HG02870 (cell line): Measurements from ENCODE around the gene MPI.
"Not testable (repeated sequence)": the region's sequence is repeated elsewhere in the genome, so short reads cannot be mapped to it uniquely, and the experiment has no call there.

Source experiments
- ATAC-seq: cut with Tn5 transposase; IDR thresholded peaks from one replicate; pipeline ENCODE4 v1.9.1; 2021; ENCODE audit warnings: mild to moderate bottlenecking, moderate library complexity; ENCODE audit not compliant: unreplicated experiment

The MPI gene

GRCh38 chr15:74863239-74864056, 26.4 kb upstream of the MPI start:
- no peak for ATAC-seq

DNA sequence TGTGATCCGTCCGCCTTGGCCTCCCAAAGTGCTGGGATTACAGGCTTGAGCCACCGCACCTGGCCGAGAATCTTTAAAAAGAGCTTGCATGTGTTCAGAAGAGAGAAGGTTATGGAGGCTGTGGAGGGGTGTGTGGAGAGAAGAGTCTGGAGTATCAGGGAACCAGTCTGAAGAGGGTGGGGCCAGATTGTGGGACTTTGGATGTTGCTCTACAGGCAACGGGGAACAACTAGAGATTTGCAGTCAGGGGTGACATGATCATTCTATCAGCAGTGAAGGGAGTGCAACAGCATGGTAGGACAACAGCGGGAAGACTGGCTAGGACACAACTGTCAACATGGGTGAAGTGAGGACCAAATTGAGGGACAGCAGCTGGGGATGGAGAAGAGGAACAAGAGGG, 25.5 kb upstream of the MPI start:
- ATAC-seq, result no peak

- ATAC-seq, result no peak
These were observed 24.5 kb upstream of the MPI start for GRCh38 chr15:74865316-74865715.

DNA sequence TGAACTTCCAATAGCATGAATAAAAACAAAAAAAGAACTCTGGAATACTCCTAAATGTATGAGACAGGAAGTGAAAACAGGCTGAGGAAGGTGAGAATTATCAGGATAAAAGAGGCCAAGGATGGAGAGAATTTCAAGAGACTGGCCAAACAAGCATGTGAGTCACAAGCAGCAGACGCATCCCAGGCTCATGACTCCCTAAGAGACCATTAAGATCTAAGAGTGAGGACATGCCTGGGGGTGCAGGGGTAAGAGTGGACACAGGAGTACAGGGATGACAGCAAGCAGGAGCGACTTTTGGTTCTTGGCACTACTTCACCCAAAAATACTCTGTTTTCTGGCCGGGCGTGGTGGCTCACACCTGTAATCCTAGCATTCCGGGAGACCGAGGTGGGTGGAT, 23.8 kb upstream of the MPI start:
- ATAC-seq, result no peak

- no peak for ATAC-seq
These were observed 22.3 kb upstream of the MPI start for GRCh38 chr15:74867466-74868038.

GRCh38 chr15:74868059-74868458, 21.8 kb upstream of the MPI start:
- ATAC-seq, result no peak

- ATAC-seq, result no peak
These were observed 20.5 kb upstream of the MPI start for GRCh38 chr15:74869372-74869725.

GRCh38 chr15:74869726-74870407, 20.0 kb upstream of the MPI start:
- peak; percentile 65 for ATAC-seq

GRCh38 chr15:74870436-74871215, 19.2 kb upstream of the MPI start:
- no peak for ATAC-seq

DNA sequence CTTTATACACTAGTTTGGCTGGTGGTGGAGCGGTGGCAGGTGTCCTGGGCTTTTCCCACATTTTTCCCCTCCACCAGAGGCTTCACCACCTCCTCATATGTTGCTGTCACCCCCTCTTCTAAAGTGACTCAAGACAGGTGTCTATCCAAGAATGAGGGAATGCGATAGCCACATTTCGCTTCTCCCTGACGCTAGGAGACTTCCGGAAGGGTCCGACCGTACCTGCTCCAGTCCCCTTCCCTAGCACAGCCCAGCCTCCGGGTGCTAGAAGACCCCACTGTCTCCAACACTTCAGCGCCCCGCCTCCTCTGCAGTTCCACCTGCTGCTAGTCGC, 17.2 kb upstream of the MPI start:
- ATAC-seq, result no peak

DNA sequence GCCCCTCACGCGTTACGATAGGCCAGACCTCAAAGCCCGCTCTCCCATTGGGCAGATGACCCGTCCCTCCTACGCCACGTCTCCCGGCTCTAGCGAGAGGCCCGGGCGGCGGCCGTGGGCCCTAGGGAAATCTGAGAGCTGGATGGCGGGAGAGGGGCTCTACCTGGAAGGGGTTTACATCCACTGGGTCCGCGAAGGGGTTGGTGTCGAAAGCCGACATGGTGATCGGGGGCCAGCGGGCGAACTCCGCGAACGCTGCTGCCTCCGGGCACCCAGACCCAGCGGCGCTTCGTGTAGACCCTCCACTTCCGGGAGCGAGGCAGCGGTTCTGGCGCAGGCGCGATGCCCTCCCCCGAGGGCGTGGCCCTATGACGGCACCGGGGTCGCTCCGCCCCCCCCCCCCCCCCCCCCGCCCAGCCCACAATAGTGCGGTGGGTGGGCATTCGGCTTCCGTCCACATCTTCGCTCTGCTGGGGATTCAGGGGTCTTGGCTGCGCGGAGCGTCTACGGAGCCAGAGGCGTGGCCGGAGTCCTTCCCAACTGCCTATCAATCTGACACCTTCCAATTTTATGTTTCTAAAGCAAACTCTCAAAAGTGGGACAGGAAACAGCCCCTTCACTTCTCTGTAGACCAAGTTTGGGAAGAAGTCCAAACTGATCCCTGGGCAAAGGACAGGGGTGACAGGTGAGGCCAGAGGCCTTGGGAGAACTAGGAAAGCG, 16.6 kb upstream of the MPI start, which contains the start of gene SCAMP2:
Gene SCAMP2 (minus strand): TSS at position 330 of the 720 bp plus-strand sequence. CDS start 110 bp downstream, at position 220.
- ATAC-seq, result peak; percentile 75

DNA sequence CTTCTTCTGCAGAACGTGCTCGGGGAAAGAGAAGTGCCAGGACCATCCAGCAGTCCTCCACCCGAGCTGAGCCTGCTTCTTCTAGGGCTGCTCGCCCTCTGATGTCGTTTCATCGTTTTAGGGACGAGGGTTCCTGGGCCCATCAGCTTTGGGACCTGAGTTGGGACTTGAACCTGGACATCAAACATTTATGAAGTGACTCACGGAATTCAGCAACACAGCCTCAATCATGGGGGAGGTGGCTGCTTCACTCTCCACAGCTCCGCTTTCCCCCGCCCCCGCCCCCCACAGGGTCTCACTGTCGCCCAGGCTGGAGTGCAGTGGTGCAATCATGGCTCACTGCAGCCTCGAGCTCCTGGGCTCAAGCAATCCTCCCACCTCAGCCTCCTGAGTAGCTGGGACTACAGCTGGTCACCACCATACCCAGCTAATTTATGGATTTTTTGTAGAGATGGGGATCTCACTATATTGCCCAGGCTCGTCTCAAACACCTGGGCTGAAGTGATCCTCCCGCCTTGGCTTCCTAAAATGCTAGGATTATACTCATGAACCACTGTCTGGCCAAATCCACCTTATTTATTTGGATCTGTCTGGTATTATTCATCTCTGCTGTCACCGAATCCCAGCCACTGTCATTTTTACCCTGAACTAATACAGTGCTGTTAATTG, 16.0 kb upstream of the MPI start:
- ATAC-seq, result no peak

DNA sequence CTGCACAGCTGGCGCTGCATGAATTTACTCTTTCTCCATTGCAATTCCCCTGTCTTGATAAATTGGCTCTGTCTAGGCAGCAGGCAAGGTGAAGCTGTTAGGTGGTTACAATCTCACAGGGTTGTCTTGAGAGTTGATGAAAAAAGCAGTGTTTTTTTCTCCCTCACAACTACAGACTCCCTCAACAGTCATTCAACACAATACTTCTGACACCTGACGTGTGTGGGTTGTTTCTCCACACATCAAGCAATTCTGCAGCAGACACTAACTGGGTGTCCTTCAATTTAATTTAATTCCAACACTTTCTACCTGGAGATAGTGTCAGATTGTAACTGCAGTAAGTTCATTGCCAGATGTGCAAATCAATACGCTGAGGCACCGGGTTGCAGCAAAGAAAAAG, 11.6 kb upstream of the MPI start:
- no peak for ATAC-seq

DNA sequence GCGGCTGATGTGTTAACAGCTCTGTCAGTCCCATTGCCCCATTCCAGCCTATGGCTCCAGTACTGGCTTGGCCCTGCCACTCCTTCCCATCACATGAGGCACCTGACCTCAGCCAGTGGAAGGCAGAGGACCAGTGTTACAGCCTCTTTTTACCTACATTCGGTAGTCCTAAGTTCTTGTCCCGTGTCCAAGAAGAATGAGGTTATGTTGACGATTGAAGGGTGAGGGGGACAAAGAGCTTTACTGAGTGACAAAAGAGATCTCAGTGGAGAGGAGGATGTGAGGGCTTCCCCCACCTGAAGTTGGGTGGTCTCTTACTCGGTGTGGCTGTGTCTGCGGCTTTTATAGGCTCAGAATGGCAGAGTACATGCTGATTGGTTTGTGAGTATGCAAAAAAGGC, 7.3 kb upstream of the MPI start:
- no peak for ATAC-seq

- ATAC-seq, result no peak
These were observed 5.2 kb upstream of the MPI start for GRCh38 chr15:74884428-74885223.

GRCh38 chr15:74885461-74885860, 4.4 kb upstream of the MPI start:
- ATAC-seq, result no peak

- ATAC-seq, result not testable (repeated sequence)
These were observed 2.2 kb upstream of the MPI start for GRCh38 chr15:74887537-74888193.

- ATAC-seq, result no peak
These were observed 1.1 kb upstream of the MPI start for GRCh38 chr15:74888716-74889115.

GRCh38 chr15:74889390-74889882, 406 bp upstream of the MPI start:
- ATAC-seq, result no peak
